Glomerular visceral epithelial cell (primary cell): ENCODE data around the gene SPART.

Source experiments
- DNase-seq: peaks from one replicate; pipeline ENCODE4 v3.0.0-alpha.2; 2016; ENCODE audit errors: extremely low spot score

SPART gene, protein sequence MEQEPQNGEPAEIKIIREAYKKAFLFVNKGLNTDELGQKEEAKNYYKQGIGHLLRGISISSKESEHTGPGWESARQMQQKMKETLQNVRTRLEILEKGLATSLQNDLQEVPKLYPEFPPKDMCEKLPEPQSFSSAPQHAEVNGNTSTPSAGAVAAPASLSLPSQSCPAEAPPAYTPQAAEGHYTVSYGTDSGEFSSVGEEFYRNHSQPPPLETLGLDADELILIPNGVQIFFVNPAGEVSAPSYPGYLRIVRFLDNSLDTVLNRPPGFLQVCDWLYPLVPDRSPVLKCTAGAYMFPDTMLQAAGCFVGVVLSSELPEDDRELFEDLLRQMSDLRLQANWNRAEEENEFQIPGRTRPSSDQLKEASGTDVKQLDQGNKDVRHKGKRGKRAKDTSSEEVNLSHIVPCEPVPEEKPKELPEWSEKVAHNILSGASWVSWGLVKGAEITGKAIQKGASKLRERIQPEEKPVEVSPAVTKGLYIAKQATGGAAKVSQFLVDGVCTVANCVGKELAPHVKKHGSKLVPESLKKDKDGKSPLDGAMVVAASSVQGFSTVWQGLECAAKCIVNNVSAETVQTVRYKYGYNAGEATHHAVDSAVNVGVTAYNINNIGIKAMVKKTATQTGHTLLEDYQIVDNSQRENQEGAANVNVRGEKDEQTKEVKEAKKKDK

DNA sequence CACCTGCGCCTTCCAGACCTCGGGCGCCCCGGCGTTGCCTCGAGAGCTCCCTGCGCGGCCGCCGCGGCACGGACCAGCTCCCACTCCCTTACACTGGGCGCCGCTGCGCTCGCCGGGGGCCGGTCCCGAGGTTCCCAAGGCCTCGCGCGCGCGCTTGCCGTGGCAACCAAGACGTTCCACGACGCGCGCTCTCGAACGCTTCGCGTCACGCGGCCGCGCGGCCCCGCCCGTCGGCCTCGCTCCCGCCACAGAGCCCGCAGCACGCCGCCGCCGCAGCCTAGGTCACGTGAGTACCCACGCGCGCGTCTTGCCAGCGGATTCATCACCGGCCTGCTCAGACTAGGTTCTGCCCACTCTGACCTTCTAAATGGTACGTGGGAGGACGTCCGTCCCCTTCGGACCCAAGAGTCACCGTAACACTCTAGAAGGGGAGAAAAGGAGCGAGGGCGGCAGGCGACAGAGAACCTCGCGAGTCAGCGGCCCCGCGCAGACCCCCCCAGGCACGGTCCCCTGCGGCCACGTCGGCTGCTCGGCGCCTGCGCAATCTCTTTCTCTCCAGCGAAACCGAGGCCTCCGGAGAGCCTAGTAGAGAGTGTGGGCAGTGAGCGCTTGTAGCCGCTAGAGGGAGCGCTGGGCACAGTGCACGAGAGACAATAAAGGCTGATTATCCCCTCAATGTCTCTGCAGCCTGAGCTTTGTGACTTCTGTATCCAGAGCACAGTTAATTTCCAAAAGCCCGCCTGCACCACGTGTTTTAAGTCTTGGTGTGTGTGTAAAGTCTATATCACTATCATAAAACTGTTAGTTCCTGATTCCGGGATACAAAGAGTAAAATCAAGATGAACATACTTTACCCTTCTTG lies at the start of gene SPART:
TSS of gene SPART (minus strand) at position 173 of the 862 bp plus-strand sequence. CDS start 10,564 bp downstream, outside the sequence.
- DNase-seq: peak; percentile 92

DNA sequence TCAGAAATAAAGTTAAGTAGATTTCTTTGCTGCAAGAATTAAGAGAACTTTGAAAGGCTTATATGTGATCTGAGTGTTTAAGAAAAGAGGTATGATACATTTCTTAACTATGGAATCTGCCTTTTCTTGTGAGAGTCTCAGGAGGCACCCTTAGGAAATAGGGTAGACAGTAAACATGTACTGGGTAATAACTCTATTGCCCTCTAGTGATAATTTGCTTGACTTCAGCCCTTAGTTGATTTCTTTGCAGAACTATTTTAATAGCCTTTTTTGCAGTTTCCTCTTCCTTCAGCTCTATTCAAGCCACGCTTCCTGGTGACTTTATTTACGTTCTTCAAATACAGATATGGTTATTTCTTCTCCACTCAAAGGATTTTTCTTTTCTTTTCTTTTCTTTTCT lies 49.1 kb upstream of the SPART start:
- peak; percentile 47 for DNase-seq

DNA sequence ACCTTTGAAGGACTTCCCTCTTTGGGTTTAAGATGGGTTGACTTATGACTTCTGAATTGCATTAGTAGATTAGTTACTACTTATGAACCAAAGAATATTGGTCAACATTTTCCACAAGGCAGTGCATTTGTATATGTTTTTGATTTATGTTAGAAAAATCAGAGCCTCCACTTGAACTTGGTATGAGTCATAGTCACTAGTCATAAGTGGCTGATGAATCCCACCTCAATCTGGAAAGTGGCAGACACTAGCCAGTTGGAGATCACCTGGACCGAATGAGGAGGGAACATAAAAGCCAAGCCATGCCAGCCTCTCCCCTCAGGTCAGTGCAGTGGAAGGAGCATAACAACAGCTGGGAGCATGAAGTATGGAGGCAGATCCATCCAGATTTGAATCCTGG lies 39.3 kb upstream of the SPART start:
- DNase-seq: peak; percentile 25

DNA sequence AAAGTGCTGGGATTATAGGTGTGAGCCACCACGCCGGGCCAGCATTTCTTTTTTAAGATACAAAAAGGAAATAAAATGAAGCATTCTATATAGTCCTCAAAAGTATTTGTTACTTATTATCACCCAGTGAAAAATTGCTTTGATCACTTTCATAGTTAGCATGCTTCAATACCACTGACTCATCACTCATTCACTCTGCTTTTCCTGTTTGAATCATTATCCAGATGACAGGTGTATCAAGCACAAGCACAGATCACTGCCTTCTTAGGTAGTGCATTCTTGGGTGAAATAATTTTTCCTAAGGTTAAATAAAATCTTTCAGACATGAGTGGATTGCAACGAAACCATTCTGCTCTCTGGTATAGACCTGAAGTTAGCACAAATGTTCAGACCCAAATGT lies 35.8 kb upstream of the SPART start:
- peak; percentile 60 for DNase-seq

DNA sequence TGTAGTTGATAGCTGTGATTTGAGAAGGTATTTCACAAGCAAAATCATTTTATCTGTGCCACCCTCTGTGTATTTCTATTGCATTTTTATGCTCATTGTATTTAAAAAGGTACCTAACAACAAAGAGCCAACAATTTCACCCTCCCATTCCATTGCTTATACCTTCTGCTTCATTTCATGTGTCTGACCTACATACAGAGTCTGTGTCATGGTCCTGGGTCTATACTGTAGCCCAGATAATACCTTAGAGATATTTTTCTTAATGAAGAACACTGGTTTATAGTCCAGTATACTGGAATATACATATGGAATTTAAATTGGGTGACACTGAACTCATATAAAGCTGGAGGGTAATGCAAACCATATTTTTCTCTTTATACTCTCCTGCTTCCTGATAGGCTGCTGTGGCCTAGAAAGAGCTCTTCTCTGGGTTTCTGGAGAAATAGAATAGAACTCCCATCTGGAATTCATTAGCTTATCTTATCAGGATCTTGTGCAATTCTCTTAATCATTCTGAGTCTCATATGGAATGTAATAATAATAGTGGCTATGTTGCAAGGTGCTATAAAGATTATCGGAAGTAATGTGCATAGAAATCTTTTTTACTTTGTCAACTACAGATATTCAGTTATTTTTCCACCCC lies 31.8 kb upstream of the SPART start:
- no peak for DNase-seq

DNA sequence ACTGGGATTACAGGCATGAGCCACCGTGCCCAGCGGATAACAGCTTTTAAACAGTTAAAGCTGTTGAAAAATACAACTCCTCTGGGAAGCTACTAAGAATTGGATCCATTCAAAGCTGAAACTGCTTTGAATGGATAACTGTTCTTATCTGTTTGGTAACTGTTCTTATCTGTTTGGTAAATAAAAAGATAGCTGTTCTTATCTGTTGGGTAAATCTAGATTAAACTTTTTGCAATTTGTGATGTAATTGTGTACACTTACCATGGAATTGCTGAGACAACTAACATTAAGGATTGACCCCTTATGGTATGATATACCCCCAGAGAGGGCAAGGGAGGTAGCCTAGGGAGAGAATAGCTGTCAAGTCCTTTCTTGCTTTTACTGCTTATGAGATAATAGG lies 27.9 kb upstream of the SPART start:
- no peak for DNase-seq

DNA sequence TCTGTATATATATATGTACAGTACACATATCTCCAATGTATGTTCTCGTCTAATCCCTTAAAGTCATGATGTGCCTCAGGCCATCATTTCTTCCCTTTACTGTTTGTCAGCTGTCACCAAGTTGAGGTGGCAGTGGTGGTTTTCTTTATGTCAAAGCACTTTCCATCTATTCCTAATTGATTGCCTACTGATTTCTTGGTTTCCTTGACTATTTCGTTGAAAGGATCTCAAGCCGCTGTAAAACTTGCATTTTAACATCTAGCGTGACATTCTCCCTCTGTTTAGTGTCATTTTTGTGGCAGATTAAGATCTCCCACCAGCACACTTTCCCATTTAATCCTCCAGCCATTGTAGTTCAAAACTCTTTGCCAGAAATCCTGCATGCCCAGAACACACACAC lies 25.0 kb upstream of the SPART start:
- DNase-seq: no peak

DNA sequence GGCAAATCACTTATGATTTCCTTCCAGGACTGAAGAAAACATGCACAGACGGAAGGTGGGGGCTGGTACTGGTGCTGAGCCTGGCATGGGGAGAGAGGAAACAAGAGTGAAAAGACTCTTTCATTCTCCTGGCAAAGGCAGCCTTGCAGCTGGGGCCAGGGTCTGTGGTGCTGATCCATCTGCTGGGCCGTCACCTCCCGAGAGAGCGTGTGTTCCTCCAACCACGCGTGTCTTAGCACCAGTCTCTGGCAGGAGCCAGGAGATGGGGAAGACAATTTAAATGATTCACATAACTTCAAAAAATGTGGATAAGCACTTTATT lies 23.9 kb upstream of the SPART start:
- no peak for DNase-seq

DNA sequence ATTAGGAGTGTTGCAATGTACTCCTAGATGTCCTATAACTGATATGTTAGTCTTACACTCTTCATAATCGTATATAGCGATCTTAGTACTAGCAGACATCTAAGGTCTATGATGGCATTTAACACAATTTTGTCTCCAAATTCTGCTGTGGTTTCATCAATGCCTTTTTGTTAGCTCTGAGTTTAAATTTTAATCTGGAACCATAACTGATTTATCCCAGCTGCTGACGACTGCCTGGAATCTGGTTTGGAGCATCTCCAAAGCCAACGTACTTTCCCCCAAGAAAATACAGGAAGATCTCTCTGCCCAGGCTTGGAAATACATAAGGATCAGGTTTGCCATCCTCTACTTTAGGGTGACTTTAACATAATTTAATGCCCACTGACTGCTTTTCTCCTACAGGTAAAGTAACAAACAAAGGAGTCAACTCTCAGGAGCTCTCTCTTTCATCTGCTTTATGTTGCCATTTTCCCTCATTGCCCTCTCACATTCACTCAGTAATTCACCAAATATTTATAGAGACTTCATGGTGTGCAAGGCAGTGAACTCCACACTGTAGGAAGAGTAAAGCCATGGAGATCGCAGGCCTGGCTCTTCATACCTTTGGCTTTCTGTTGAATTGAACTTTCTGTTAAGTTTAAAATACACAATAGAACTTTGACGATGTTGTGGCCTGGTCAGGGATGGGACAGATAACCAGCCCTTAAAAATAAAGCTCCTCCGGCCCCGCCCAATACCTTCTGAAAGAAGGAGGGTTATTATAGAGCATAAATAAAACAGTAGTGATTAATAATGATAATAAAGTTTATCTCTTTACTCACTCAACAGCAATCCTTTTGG lies 23.3 kb upstream of the SPART start:
- DNase-seq: peak; percentile 39

DNA sequence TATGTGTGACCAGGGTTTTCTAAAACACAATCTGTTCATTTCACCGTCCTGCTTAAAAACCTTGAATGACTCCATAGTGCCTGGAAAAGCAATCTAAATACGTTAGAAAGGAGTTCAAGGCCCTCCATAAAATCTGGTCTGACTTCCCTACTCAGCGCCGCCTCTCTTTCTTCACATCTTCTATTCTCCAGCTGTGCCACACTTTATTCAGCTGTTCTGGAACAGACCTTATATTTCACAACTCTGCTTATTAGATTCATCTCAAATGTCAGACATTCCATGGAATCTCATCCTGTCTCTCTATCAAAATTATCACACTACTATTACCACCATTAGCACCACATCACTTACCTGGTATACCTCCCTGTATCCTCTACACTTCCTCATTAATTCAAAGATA lies 19.8 kb upstream of the SPART start:
- no peak for DNase-seq

DNA sequence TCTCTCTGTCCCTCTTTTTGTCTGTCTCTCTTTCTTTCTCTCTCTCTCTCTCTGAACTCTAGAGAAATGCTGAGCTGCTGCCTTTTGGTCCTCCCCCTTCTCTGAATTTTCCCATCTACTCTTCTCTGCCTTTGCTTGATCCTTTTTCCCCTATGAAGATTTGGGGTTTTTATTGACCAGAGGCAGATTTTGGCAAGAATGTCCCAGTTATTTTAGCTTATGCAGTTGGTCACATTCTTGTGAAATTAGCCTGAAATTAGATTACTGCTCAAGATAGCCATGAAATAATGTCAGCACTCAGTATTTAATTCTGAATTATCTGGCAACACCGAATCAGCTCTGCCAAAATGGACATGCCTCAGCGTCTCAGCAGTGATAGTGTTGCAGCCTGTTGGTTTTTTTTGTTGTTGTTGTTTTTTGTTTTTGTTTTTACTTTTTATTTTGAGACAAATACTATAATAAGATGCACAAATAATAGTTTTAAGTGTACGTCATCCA lies 17.2 kb upstream of the SPART start:
- no peak for DNase-seq

DNA sequence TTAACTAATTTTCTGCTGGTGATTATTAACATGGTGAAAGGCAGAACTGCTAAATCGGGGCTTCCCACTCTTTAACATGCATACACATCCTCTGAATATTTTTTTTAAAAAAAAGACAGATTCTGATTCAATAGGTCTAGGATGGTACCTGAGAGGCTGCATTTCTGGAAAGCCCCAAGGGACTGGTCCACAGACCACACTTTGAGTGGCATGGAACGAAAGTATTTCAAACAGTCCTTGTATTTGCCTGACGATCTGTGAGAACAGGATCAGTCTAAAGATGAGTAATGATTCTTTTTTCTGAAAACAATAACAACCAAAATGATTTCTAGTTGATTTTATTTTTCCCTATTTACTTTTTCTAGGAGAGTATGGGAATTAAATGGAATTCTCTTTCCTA lies 16.7 kb upstream of the SPART start:
- DNase-seq: no peak

DNA sequence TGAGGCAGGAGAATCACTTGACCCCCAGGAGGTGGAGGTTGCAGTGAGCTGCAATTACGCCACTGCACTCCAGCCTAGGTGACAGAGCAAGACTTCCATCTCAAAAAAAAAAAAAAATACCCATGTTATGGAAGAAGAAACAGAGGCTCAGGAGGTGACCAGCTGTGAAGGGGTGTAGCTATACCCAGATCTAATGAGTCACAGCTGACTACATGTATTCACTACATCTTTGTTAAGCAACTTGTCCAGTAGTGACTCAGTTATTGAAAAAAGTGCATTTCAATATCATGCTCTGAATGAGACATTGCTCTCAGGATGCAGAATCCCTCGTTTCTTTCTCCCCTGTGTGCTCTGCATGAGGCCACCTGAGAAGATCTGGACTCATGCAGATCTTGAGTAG lies 16.1 kb upstream of the SPART start:
- peak; percentile 65 for DNase-seq

DNA sequence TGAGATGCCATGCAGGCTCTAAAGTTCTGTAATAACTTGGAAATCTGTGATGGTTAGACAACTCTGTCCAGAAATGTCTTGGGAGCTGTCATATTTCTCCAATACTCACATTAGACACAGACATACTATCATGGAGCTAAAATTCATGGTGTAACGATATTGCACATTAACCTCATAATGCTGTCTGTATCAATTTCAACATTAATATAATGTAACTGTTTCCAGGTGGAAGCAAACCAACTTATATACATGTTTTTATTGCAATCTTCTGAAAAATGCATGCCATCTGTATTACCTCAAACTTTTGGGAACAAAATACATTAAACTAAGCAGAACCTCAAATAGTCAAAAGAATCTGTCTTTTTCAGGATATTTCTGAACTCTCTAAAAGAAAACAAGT lies 14.7 kb upstream of the SPART start:
- no peak for DNase-seq

DNA sequence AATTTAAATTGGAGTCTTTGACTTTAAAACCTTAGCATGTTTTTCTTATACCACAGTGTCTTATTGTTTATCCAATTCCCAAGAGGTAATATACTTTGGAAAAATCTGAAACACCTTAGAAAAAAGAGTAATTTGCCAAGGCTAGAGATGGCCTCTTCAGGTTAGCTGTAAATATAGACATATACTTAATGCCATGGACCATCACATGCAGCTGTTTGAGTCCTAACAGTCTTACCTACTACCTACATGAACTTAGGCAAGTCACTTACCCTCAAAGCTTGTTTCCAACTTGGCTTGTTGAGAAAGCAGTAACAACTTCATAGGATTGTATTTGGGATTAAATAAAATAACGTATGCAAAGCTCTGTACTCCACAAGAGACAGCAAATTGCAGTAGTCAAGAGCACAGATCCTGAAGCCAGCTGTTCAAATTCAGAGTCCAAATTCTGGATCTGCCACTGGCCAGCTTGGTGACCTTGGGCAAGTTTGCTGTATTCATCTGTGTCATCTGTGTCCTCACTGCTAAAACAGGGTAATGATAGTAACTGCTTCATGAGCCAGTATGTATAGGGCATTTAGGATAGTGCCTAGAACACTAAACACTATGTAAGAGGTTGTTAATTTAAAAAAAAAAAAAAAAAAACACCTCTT lies 13.2 kb upstream of the SPART start:
- DNase-seq: no peak

DNA sequence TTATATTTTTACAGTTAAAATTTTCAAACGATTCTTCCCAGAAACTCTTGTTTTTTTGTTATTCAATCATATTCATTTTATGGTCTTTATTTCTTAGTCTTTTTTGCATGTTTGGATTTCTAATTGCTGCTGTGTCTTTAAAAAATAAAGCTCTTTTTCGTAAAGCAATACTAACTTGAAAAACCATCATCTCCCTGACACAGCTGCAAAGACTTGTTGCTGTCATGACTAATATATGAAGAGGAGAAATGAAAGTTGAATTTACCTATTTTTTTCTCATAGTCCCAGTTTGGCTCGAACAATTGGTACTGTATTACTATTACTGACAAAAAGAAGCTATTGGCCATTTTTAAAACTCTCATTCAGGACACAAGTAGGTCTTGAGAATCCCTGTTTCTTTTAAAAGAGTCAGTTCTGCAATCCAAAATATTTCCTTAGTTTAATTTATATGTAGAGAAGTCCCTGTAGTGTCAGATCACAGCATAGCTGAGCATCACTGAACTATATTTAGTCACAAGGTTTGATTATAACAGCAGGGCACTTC lies 12.1 kb upstream of the SPART start:
- DNase-seq: no peak

DNA sequence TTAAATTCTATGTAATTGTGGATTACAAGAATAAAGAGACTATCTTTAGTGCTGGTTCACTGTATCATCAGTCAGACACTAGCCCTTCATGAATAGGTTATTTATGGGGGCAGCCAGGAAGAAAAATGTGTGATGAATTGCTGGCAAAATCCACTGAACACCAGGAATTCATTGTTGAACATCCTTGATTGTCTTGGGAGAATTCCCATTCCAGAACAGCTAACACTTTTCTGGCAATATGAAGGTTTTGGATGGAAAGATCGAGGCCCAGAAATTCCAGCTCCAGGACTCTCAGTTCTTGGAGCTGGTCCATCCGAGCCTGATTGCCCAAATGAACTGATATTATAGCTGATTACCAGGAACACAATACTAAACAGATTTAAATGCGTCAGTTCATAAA lies 11.5 kb upstream of the SPART start:
- DNase-seq: no peak

DNA sequence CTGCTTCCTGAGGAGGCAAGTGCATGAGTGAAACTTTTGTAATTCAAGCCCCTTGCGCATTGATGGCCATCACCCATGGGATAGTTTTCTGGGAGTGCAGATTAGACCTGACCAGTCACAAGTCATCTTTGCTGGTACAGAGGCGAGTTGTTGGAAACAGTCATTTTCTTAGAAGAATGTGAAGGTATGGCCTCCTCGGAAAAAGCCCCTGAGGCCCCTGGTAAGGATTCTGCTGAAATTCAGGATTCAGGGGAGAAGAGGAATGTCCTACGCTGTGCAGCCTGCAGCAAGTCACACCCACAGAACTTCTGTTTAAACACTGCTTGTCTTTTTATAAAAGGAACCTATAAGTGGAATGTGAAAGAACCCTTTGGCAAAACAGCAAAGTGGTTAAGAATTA lies 11.0 kb upstream of the SPART start:
- DNase-seq: no peak

DNA sequence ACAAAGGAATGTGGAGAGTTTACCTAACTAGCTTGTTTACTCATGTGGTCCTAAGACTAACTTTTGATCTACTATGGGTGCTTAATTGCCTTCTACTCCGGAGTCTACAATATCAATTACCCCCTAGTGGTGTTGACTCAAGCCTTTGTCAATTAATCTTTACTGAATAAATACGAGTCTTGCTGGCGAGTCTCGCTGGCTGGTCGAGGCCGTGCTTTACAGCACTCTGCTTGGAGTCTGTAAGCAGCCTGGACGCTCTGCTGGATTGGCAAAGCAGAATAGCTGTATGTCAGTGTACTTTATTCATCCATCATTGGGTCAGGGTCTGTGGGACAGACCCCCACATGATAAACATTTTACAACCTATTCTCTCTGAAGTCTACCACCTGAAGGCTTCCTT lies 9.9 kb upstream of the SPART start:
- no peak for DNase-seq

DNA sequence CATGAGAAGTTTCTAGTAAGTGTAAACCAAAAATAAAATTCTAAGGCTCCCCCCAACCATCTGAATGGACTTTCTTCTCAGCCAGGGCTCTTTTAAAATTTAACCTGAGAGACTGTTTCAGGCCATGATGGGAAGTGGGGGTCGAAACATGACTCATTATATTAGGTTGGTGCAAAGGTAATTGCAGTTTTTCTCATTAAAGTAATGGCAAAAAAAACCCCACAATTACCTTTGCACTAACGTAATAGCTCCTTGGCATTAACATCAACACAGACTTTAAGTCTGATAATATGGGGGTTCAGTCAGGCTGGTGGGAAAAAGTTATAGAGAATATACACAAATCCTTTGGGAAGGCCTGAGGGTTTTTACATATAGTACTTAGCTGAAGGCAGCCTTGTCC lies 9.4 kb upstream of the SPART start:
- DNase-seq: no peak
